HEK293 (cell line): ENCODE data around the gene DENND1C.

Experiments used
- CTCF ChIA-PET: fragments of 350-600 bp; formaldehyde crosslinking; extraction: SDS; loops from one replicate; lab custom pipeline; 2021; ENCODE audit warnings: antibody characterized with exemption; lab: Yijun Ruan, JAX
- POLR2A ChIA-PET: fragments of 300-600 bp; formaldehyde crosslinking; extraction: SDS; loops from one replicate; lab custom pipeline; 2020; ENCODE audit warnings: antibody characterized with exemption, inconsistent platforms; lab: Yijun Ruan, JAX
- H3K27ac ChIP-seq: fragments of 200-500 bp; sonication (Bioruptor generic); 2 replicates; pipeline ENCODE4 v1.5.1; 2014; ENCODE audit warnings: low read depth, low read length, control low read depth, inconsistent platforms; ENCODE audit errors: extremely low read depth
- H3K36me3 ChIP-seq, 2 experiments: fragments of 200-500 bp in 1 of 2; sonication (Bioruptor generic) in 1 of 2; 1 replicate in 1 of 2; 2 replicates in 1 of 2; pipeline ENCODE4 v1.5.1; 2014 to 2017; ENCODE audit warnings: inconsistent platforms in 2 of 2, low read length in 2 of 2; ENCODE audit not compliant: control insufficient read depth in 2 of 2, insufficient read depth in 1 of 2
- H3K4me1 ChIP-seq: fragments of 200-500 bp; sonication (Bioruptor generic); 2 replicates; pipeline ENCODE4 v1.5.1; 2014; ENCODE audit warnings: mild to moderate bottlenecking, low read length, inconsistent platforms; ENCODE audit not compliant: control insufficient read depth, insufficient read depth
- H3K4me3 ChIP-seq: 2 replicates; pipeline ENCODE4 v1.5.1; 2011; ENCODE audit warnings: low read depth, mild to moderate bottlenecking, control low read depth, low read length, moderate library complexity
- H3K9me3 ChIP-seq: fragments of 200-500 bp; sonication (Bioruptor generic); 2 replicates; pipeline ENCODE4 v1.5.1; 2014; ENCODE audit warnings: low read depth, low read length, inconsistent platforms; ENCODE audit not compliant: control insufficient read depth, insufficient read depth
- PRDM1 ChIP-seq: fragments of 450-650 bp; formaldehyde crosslinking; IDR thresholded peaks from 2 replicates; pipeline ENCODE4; 2016; ENCODE audit warnings: missing biosample characterization, missing genetic modification characterization
- REPIN1 ChIP-seq: fragments of 450-650 bp; formaldehyde crosslinking; IDR thresholded peaks from 2 replicates; pipeline ENCODE4 v1.5.1; 2017; ENCODE audit warnings: missing biosample characterization, missing genetic modification characterization, low read depth
- SCRT1 ChIP-seq: fragments of 450-650 bp; formaldehyde crosslinking; IDR thresholded peaks from 2 replicates; pipeline ENCODE4 v1.5.1; 2016; ENCODE audit warnings: missing biosample characterization, missing genetic modification characterization, borderline replicate concordance
- SCRT2 ChIP-seq: fragments of 450-650 bp; formaldehyde crosslinking; IDR thresholded peaks from 2 replicates; pipeline ENCODE4 v1.5.1; 2016; ENCODE audit warnings: missing biosample characterization, missing genetic modification characterization
- ZBTB1 ChIP-seq: fragments of 450-650 bp; formaldehyde crosslinking; IDR thresholded peaks from 2 replicates; pipeline ENCODE4 v1.5.1; 2016; ENCODE audit warnings: missing biosample characterization, missing genetic modification characterization
- ZBTB10 ChIP-seq: fragments of 450-650 bp; formaldehyde crosslinking; IDR thresholded peaks from 2 replicates; pipeline ENCODE4 v1.5.1; 2016; ENCODE audit warnings: missing biosample characterization, missing genetic modification characterization
- ZBTB26 ChIP-seq: fragments of 450-650 bp; formaldehyde crosslinking; optimal IDR thresholded peaks from 2 replicates; pipeline ENCODE3; 2016; ENCODE audit warnings: missing biosample characterization, mild to moderate bottlenecking, missing genetic modification characterization
- ZBTB7A ChIP-seq: fragments of 450-650 bp; formaldehyde crosslinking; IDR thresholded peaks from 2 replicates; pipeline ENCODE4 v1.5.1; 2016; ENCODE audit warnings: low read depth, missing biosample characterization, missing genetic modification characterization
- ZNF121 ChIP-seq: fragments of 450-650 bp; formaldehyde crosslinking; IDR thresholded peaks from 2 replicates; pipeline ENCODE4 v1.5.1; 2016; ENCODE audit warnings: missing biosample characterization, missing genetic modification characterization
- ZNF280C ChIP-seq: fragments of 450-650 bp; formaldehyde crosslinking; IDR thresholded peaks from 2 replicates; pipeline ENCODE4 v1.5.1; 2016; ENCODE audit warnings: missing biosample characterization, missing genetic modification characterization
- ZNF48 ChIP-seq: fragments of 450-650 bp; formaldehyde crosslinking; IDR thresholded peaks from 2 replicates; pipeline ENCODE4 v1.5.1; 2016; ENCODE audit warnings: missing biosample characterization, missing genetic modification characterization
- ZNF623 ChIP-seq: fragments of 450-650 bp; formaldehyde crosslinking; IDR thresholded peaks from 2 replicates; pipeline ENCODE4 v1.5.1; 2016; ENCODE audit warnings: missing biosample characterization, missing genetic modification characterization
- ZNF677 ChIP-seq: fragments of 450-650 bp; IDR thresholded peaks from 2 replicates; pipeline ENCODE4 v1.5.0; 2018; ENCODE audit warnings: missing biosample characterization, mild to moderate bottlenecking, missing genetic modification characterization, moderate library complexity
- ZNF792 ChIP-seq: fragments of 450-650 bp; formaldehyde crosslinking; IDR thresholded peaks from 2 replicates; pipeline ENCODE4 v1.5.1; 2016; ENCODE audit warnings: missing biosample characterization, missing genetic modification characterization
- ZNF843 ChIP-seq: fragments of 450-650 bp; formaldehyde crosslinking; IDR thresholded peaks from 2 replicates; pipeline ENCODE4 v1.5.1; 2016; ENCODE audit warnings: missing biosample characterization, missing genetic modification characterization
- ZSCAN4 ChIP-seq: fragments of 450-650 bp; formaldehyde crosslinking; IDR thresholded peaks from 2 replicates; pipeline ENCODE4 v1.5.1; 2017; ENCODE audit warnings: missing biosample characterization, missing genetic modification characterization
- TF ChIP-seq, protein P1 (sequence below): fragments of 450-650 bp; formaldehyde crosslinking; IDR thresholded peaks from 2 replicates; pipeline ENCODE4 v1.5.1; 2016; ENCODE audit warnings: missing biosample characterization, missing genetic modification characterization

Gene DENND1C

DNA sequence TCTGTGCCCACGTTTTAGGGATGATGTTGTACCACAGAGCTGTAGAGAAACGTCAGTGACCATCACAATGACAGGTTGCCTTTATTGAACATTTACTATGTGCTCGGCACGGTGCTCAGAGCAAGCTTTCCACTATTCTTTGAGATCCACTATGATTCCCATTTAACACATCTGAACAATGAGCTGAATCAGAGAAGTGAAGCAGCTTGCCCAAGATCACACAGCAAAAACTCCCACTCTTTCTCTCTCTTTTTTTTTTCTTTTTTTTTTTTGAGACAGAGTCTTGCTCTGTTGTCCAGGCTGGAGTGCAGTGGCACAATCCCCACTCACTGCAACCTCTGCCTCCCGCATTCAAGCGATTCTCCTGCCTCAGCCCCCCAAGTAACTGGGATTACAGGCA, 41.1 kb upstream of the DENND1C start:
- no peak for TF ChIP-seq ZBTB10 (tag by site-specific recombination)
- TF ChIP-seq, protein P1, sequence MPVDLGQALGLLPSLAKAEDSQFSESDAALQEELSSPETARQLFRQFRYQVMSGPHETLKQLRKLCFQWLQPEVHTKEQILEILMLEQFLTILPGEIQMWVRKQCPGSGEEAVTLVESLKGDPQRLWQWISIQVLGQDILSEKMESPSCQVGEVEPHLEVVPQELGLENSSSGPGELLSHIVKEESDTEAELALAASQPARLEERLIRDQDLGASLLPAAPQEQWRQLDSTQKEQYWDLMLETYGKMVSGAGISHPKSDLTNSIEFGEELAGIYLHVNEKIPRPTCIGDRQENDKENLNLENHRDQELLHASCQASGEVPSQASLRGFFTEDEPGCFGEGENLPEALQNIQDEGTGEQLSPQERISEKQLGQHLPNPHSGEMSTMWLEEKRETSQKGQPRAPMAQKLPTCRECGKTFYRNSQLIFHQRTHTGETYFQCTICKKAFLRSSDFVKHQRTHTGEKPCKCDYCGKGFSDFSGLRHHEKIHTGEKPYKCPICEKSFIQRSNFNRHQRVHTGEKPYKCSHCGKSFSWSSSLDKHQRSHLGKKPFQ (tag by site-specific recombination) = no peak
- CTCF ChIA-PET = interaction anchor here (0.7 to 1.2 kb wide), 2 partner anchors 109 to 818 kb away, joined by 4 to 5 read pairs; no protein-coding TSS in a partner anchor

DNA sequence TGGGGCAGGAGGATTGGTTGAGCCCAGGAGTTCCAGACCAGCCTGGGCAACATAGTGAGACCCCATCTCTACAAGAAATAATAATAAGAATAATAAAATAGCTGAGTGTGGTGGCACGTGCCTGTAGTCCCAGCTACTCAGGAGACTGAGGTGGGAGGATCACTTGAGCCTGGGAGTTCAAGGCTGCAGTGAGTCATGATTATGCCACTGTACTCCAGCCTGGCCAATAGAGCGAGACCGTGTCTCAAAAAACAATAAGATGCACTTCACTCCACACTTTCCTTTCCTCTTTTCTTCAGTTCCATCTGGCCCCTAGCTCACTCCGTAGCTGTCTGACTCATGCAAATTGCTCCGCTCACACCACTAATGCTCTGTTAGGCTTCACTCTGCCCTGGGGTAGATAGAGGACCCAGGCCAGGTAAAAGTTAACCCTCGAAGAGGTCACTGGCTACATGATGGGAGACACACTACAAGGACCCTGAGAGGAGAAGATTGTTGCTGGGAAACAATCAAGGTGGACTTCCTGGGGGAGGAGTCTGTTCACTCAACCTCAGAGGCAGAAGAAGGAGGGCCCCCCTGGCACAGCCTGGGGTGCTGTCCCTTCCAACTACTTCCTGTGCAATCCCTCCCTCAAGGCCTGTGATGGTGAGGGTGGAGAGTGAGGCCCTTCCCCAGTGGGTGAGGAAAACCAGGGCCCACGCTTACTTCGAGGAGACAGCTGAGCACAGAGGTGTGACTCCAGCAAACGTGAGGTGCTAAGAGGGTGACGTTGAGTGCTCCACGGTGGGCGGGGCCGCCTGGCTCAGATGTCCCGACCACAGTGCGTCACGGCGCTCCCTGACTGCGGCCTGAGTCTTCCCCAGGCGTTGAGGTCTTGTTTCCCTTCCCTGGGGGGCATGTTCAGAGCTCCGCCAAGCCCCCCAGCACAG, 40.4 kb upstream of the DENND1C start:
- H3K4me1 ChIP-seq = no peaks in the 10 kb centered on the region

More for the DNA sequence above, 41.1 kb upstream of the DENND1C start:
- Histone ChIP-seq H3K4me1 (no peaks in the 10 kb centered on the region), H3K36me3 (no peaks in the 10 kb centered on the region), H3K4me3 (no peak overlapping the region), H3K9me3 (no peaks in the 10 kb centered on the region), H3K27ac (no peak overlapping the region)
- POLR2A ChIA-PET = interaction anchor here (1.4 kb wide), 1 partner anchor 8 kb away, joined by 4 read pairs; the partner anchor contains the start of gene TNFSF9

DNA sequence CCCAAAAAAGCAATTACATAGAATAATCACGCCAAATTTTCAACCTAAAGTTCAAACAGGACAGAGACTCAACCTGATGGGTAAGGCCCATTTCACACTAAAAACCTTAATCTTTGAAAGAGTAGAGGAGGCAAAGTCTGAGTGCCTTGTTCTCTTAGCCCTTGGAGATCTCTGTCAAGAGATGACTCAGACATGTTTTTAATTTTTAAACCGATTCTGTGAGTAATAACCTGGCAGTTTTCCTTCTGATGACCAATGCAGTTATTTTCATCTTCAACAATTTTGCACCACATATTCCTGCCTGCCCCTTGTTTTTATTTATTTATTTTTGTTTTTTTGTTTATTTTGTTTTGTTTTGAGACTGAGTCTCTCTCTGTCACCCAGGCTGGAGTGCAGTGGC, 37.7 kb upstream of the DENND1C start:
- CTCF ChIA-PET = interaction anchor here (0.6 to 0.7 kb wide), 4 partner anchors 35 to 532 kb away, joined by 3 read pairs; no protein-coding TSS in a partner anchor
- H3K4me1 ChIP-seq = no peaks in the 10 kb centered on the region
- POLR2A ChIA-PET = interaction anchor here (2.2 kb wide), 1 partner anchor 12 kb away, joined by 7 read pairs; the partner anchor contains the start of gene TNFSF9
- TF ChIP-seq REPIN1 (tag by site-specific recombination) = no peak
- no peak for TF ChIP-seq ZBTB26
- TF ChIP-seq ZNF48 = no peak
- no peak for TF ChIP-seq ZNF677 (tag by site-specific recombination)
- no peak for TF ChIP-seq ZSCAN4 (tag by site-specific recombination)
- TF ChIP-seq ZNF280C (tag by site-specific recombination) = no peak
- no peak for TF ChIP-seq ZBTB7A (tag by site-specific recombination)
- no peak for TF ChIP-seq SCRT2 (tag by site-specific recombination)
- no peak for TF ChIP-seq SCRT1 (tag by site-specific recombination)
- TF ChIP-seq ZNF623 (tag by site-specific recombination) = no peak
- TF ChIP-seq ZNF792 (tag by site-specific recombination) = no peak
- no peak for TF ChIP-seq ZNF843 (tag by site-specific recombination)

More for the DNA sequence above, 40.4 kb upstream of the DENND1C start:
- H3K27ac ChIP-seq = no peak overlapping the region
- ChIA-PET POLR2A (interaction anchor here (0.7 to 2.2 kb wide), 3 partner anchors 9 to 45 kb away, joined by 4 to 8 read pairs (median 7); partner anchors contain the start of gene TNFSF9), CTCF (interaction anchor here (0.6 to 0.7 kb wide), 4 partner anchors 73 to 1162 kb away, joined by 3 to 5 read pairs (median 3); no protein-coding TSS in a partner anchor)
- no peaks in the 10 kb centered on the region for H3K9me3 ChIP-seq
- no peaks in the 10 kb centered on the region for H3K36me3 ChIP-seq
- no peak for TF ChIP-seq ZBTB26
- TF ChIP-seq ZNF121 = 0 out of 2 replicates have a peak, but pooled peaks have one; percentile 25
- TF ChIP-seq PRDM1 (tag by site-specific recombination) = 0 out of 2 replicates have a peak, but pooled peaks have one; percentile 14
- TF ChIP-seq ZBTB1 (tag by site-specific recombination) = no peak
- H3K4me3 ChIP-seq = no peak overlapping the region

More for the DNA sequence above, 37.7 kb upstream of the DENND1C start:
- no peak overlapping the region for H3K4me3 ChIP-seq
- H3K9me3 ChIP-seq = no peaks in the 10 kb centered on the region
- no peak overlapping the region for H3K27ac ChIP-seq
- H3K36me3 ChIP-seq = no peaks in the 10 kb centered on the region
